ENCODE results near the gene IGFBP1. TPM values are rescaled to one million over a fixed set of nuclear protein-coding genes. Genes with fewer than 3 reads are reported as not detected.

IGFBP1 gene
- total and polyA plus RNA-seq, 2 of the 13 experiments (the other 11 are each of a cell fraction or from before 2014, with no cell fraction given): 5.4 to 885 TPM

DNA sequence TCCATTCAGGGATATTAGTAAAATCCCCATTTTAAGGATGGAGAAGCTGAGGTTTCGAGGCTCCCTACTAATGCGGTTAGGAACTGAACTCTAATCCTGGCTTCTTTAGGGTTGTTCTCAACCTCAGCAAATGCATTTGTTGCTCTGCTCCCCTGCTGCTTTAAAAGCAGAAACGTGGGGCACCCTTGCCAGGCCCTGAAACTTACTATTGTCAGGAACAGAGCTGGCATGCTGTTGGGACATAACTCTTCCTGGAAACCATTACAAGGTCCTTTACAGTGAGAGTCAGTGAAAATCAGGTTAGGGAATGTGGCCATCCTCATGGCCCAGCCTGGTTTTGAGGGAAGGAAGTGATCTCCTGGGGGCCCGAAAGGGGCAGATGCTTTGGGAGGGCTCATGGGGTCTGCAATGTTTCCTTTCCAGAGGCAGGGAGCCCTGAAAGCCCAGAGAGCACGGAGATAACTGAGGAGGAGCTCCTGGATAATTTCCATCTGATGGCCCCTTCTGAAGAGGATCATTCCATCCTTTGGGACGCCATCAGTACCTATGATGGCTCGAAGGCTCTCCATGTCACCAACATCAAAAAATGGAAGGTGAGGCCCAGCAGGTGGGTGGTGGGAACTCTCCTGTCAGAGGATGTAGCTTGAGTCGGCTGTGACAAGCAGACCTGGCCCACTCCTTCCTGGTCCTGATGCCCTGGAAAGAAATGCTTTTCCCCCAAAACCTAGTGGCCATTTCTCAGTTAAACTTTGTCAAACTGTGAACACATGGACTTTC is 2.0 kb downstream of the IGFBP1 start (continued):
- no peak for TF ChIP-seq KDM5A (IDR thresholded peaks at IDR 0.05; ENCODE audit: borderline replicate concordance, low read length)
- 0 out of 2 replicates have a peak, but pooled peaks have one; percentile 12 for TF ChIP-seq HNRNPL (IDR thresholded peaks at IDR 0.05; ENCODE audit: low read depth, low read length)
- TF ChIP-seq CREM (IDR thresholded peaks at IDR 0.05): 0 out of 2 replicates have a peak, but pooled peaks have one; percentile 7
- TF ChIP-seq CREM (CRISPR knock-in tag; IDR thresholded peaks at IDR 0.05): no peak
- TF ChIP-seq, protein P1, sequence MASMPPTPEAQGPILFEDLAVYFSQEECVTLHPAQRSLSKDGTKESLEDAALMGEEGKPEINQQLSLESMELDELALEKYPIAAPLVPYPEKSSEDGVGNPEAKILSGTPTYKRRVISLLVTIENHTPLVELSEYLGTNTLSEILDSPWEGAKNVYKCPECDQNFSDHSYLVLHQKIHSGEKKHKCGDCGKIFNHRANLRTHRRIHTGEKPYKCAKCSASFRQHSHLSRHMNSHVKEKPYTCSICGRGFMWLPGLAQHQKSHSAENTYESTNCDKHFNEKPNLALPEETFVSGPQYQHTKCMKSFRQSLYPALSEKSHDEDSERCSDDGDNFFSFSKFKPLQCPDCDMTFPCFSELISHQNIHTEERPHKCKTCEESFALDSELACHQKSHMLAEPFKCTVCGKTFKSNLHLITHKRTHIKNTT (CRISPR knock-in tag; IDR thresholded peaks at IDR 0.05): no peak
- TF ChIP-seq, protein P2, sequence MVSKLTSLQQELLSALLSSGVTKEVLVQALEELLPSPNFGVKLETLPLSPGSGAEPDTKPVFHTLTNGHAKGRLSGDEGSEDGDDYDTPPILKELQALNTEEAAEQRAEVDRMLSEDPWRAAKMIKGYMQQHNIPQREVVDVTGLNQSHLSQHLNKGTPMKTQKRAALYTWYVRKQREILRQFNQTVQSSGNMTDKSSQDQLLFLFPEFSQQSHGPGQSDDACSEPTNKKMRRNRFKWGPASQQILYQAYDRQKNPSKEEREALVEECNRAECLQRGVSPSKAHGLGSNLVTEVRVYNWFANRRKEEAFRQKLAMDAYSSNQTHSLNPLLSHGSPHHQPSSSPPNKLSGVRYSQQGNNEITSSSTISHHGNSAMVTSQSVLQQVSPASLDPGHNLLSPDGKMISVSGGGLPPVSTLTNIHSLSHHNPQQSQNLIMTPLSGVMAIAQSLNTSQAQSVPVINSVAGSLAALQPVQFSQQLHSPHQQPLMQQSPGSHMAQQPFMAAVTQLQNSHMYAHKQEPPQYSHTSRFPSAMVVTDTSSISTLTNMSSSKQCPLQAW (CRISPR knock-in tag; IDR thresholded peaks at IDR 0.05): peak; percentile 34
- TF ChIP-seq ZNF652 (CRISPR knock-in tag; IDR thresholded peaks at IDR 0.05; ENCODE audit: borderline replicate concordance, low read depth): 0 out of 2 replicates have a peak, but pooled peaks have one; percentile 8
- 0 out of 4 replicates have a peak, but pooled peaks of 1 of the 2 experiments have one; percentile 17 for TF ChIP-seq NR2F1 (CRISPR knock-in tag; IDR thresholded peaks at IDR 0.05)
- TF ChIP-seq ZNF766 (CRISPR knock-in tag; IDR thresholded peaks at IDR 0.05; ENCODE audit: borderline replicate concordance): peak; percentile 54; the same call in 1 of the 2 replicates
- TF ChIP-seq PAF1 (CRISPR knock-in tag; IDR thresholded peaks at IDR 0.05): peak; percentile 96
- TF ChIP-seq, protein P3, sequence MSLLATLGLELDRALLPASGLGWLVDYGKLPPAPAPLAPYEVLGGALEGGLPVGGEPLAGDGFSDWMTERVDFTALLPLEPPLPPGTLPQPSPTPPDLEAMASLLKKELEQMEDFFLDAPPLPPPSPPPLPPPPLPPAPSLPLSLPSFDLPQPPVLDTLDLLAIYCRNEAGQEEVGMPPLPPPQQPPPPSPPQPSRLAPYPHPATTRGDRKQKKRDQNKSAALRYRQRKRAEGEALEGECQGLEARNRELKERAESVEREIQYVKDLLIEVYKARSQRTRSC (CRISPR knock-in tag; IDR thresholded peaks at IDR 0.05; ENCODE audit: low read depth): no peak
- TF ChIP-seq ZNF234 (CRISPR knock-in tag; conservative IDR thresholded peaks at IDR 0.05): no peak
- TF ChIP-seq XRCC5 (optimal IDR thresholded peaks at IDR 0.05; ENCODE audit: low read length): no peak
- peak; percentile 40; the same call in 1 of the 2 replicates for TF ChIP-seq KMT2B (CRISPR knock-in tag; IDR thresholded peaks at IDR 0.05)
- no peak for TF ChIP-seq ZNF660 (CRISPR knock-in tag; IDR thresholded peaks at IDR 0.05; ENCODE audit: borderline replicate concordance, low read depth)
- no peak for TF ChIP-seq NRL (CRISPR knock-in tag; IDR thresholded peaks at IDR 0.05; ENCODE audit: borderline replicate concordance)
- TF ChIP-seq, protein P4, sequence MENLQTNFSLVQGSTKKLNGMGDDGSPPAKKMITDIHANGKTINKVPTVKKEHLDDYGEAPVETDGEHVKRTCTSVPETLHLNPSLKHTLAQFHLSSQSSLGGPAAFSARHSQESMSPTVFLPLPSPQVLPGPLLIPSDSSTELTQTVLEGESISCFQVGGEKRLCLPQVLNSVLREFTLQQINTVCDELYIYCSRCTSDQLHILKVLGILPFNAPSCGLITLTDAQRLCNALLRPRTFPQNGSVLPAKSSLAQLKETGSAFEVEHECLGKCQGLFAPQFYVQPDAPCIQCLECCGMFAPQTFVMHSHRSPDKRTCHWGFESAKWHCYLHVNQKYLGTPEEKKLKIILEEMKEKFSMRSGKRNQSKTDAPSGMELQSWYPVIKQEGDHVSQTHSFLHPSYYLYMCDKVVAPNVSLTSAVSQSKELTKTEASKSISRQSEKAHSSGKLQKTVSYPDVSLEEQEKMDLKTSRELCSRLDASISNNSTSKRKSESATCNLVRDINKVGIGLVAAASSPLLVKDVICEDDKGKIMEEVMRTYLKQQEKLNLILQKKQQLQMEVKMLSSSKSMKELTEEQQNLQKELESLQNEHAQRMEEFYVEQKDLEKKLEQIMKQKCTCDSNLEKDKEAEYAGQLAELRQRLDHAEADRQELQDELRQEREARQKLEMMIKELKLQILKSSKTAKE (CRISPR knock-in tag; IDR thresholded peaks at IDR 0.05; ENCODE audit: borderline replicate concordance): peak; percentile 48
- no peak for TF ChIP-seq ZNF557 (CRISPR knock-in tag; IDR thresholded peaks at IDR 0.05)
- TF ChIP-seq, protein P5, sequence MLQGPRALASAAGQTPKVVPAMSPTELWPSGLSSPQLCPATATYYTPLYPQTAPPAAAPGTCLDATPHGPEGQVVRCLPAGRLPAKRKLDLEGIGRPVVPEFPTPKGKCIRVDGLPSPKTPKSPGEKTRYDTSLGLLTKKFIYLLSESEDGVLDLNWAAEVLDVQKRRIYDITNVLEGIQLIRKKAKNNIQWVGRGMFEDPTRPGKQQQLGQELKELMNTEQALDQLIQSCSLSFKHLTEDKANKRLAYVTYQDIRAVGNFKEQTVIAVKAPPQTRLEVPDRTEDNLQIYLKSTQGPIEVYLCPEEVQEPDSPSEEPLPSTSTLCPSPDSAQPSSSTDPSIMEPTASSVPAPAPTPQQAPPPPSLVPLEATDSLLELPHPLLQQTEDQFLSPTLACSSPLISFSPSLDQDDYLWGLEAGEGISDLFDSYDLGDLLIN (CRISPR knock-in tag; IDR thresholded peaks at IDR 0.05; ENCODE audit: borderline replicate concordance): 0 out of 2 replicates have a peak, but pooled peaks have one; percentile 9
- TF ChIP-seq, protein P6, sequence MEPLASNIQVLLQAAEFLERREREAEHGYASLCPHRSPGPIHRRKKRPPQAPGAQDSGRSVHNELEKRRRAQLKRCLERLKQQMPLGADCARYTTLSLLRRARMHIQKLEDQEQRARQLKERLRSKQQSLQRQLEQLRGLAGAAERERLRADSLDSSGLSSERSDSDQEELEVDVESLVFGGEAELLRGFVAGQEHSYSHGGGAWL (CRISPR knock-in tag; IDR thresholded peaks at IDR 0.05): 0 out of 2 replicates have a peak, but pooled peaks have one; percentile 5
- TF ChIP-seq RARG (CRISPR knock-in tag; IDR thresholded peaks at IDR 0.05; ENCODE audit: low read depth): 0 out of 2 replicates have a peak, but pooled peaks have one; percentile 90
- TF ChIP-seq ZNF776 (CRISPR knock-in tag; IDR thresholded peaks at IDR 0.05): no peak

Measured in HepG2 (cell line).